Sigmoid colon (tissue), 7 donors: ENCODE results near the gene RASL10A. TPM values are rescaled to one million over a fixed set of nuclear protein-coding genes. Genes with fewer than 3 reads are reported as not detected.

Source experiments
- DNase-seq: peaks from one replicate; pipeline ENCODE4 v3.0.0-alpha.2; 2019
- H3K27ac ChIP-seq, 4 donors: fragments of 200-600 bp; sonication (generic); one replicate each; pipeline ENCODE4 v1.5.1; 2016 to 2019; ENCODE audit warnings: mild to moderate bottlenecking in 1 of 4
- H3K27me3 ChIP-seq, 3 donors: fragments of 200-600 bp; sonication (generic); one replicate each; pipeline ENCODE4 v1.5.1; 2019; ENCODE audit warnings: mild to moderate bottlenecking in 1 of 3
- H3K36me3 ChIP-seq, 4 donors: fragments of 200-600 bp; sonication (generic); one replicate each; pipeline ENCODE4 v1.5.1; 2016 to 2019
- H3K4me1 ChIP-seq, 4 donors: fragments of 200-600 bp; sonication (generic); one replicate each; pipeline ENCODE4 v1.5.1; 2017 to 2019
- H3K4me3 ChIP-seq, 4 donors: fragments of 200-600 bp; sonication (generic); one replicate each; pipeline ENCODE4 v1.5.1; 2017 to 2019; ENCODE audit warnings: mild to moderate bottlenecking in 2 of 4, moderate library complexity in 1 of 4
- H3K9me3 ChIP-seq, 4 donors: fragments of 200-600 bp in 3 of 4; sonication (generic) in 3 of 4; one replicate each; pipeline versions ENCODE4 v1.5.1 to v1.6.1; 2013 to 2019
- CTCF ChIP-seq, 4 experiments: fragments of 450-650 bp in 3 of 4; fragments of 200-600 bp in 1 of 4; IDR thresholded peaks; one replicate each; pipeline ENCODE4 v1.5.1; 2016 to 2019; ENCODE audit warnings: antibody characterized with exemption in 4 of 4, mild to moderate bottlenecking in 3 of 4, moderate library complexity in 2 of 4
- EP300 ChIP-seq, 4 donors: sonication (generic); formaldehyde crosslinking; IDR thresholded peaks; one replicate each; pipeline ENCODE4 v1.6.1; 2017; ENCODE audit warnings: antibody characterized with exemption in 4 of 4
- POLR2A ChIP-seq, 2 donors: fragments of 450-650 bp; IDR thresholded peaks; one replicate each; pipeline ENCODE4 v1.6.1; 2016; ENCODE audit warnings: antibody characterized with exemption in 2 of 2, mild to moderate bottlenecking in 2 of 2, moderate library complexity in 2 of 2
- POLR2AphosphoS5 ChIP-seq, 4 donors: sonication (generic); formaldehyde crosslinking; IDR thresholded peaks; one replicate each; pipeline ENCODE4 v1.6.1; 2017; ENCODE audit warnings: antibody characterized with exemption in 4 of 4
- WGBS, 2 donors: extraction: QIAGEN DNeasy Blood & Tissue Kit; methylation state at CpG; one replicate each; pipeline ENCODE4 v1.1.7; 2013; 5-methylcytosine and 5-hydroxymethylcytosine counted together
- intact Hi-C: fragments of 100-400 bp; cut with DNase I; formaldehyde crosslinking; loops from one replicate; pipeline ENCODE4 v1.15.1; 2023
- polyA plus RNA-seq, 3 donors: library from polyadenylated mRNA; stranded (reverse); fragments of 200-250 nt; gene quantifications; one replicate each; pipeline ENCODE4 v1.2.3, GENCODE V29; 2013
- total RNA-seq, 4 donors: library from RNA; depleted of rRNA; stranded (reverse); fragments of >200 nt; gene quantifications; one replicate each; pipeline ENCODE4 v1.1.0, GENCODE V29; 2016
- donor health status: healthy with polysubstance abuse.
- donor health status: Bipolar disorder and iron deficiency.
- donor health status: healthy.

The RASL10A gene
- total and polyA plus RNA-seq, 7 donors, result 0.33 to 3.0 (median 1.4) TPM; not detected in 2

- 27 to 61% methylated on average over 13 of the region's 13 CpGs for WGBS, 2 donors
- Histone ChIP-seq H3K36me3 (peaks cover 19 to 40% (median 30%) of the 10 kb centered on the region in 4 donors), H3K4me1 (peaks cover 0 to 31% (median 13%) of the 10 kb centered on the region in 4 donors), H3K9me3 (no peaks in the 10 kb centered on the region), H3K27me3 (no peaks in the 10 kb centered on the region), H3K27ac (peak overlapping the region in 3 of 4 donors; percentile 2 to 55 (median 34)), H3K4me3 (no peak overlapping the region)
- no peak for TF ChIP-seq POLR2A (IDR thresholded peaks at IDR 0.05)
- TF ChIP-seq POLR2AphosphoS5 (IDR thresholded peaks at IDR 0.05), result no peak
- TF ChIP-seq CTCF (IDR thresholded peaks at IDR 0.05), result no peak
- TF ChIP-seq EP300 (IDR thresholded peaks at IDR 0.05), result no peak
- DNase-seq, result no peak
- intact Hi-C loops, result no loop called here
These were observed 12.6 kb downstream of the RASL10A start for GRCh38 chr22:29302681-29303465.

- TF ChIP-seq POLR2AphosphoS5 (IDR thresholded peaks at IDR 0.05) (no peak), CTCF (IDR thresholded peaks at IDR 0.05) (no peak), EP300 (IDR thresholded peaks at IDR 0.05) (no peak), POLR2A (IDR thresholded peaks at IDR 0.05) (no peak)
- WGBS, 2 donors, result 25 to 64% methylated on average over 2 of the region's 2 CpGs
- no peak for DNase-seq
- Histone ChIP-seq H3K27me3 (no peaks in the 10 kb centered on the region), H3K4me3 (no peak overlapping the region), H3K36me3 (peaks cover 24 to 45% (median 36%) of the 10 kb centered on the region in 4 donors), H3K9me3 (no peaks in the 10 kb centered on the region), H3K4me1 (peaks cover 0 to 26% (median 8%) of the 10 kb centered on the region in 4 donors), H3K27ac (peak overlapping the region in 2 of 4 donors; percentile 34 to 55)
- intact Hi-C loops, result no loop called here
These were observed 13.2 kb downstream of the RASL10A start for GRCh38 chr22:29302402-29302680.

- no peaks in the 10 kb centered on the region for H3K9me3 ChIP-seq
- 85 to 94% methylated on average over 17 of the region's 17 CpGs for WGBS, 2 donors
- no peaks in the 10 kb centered on the region for H3K27me3 ChIP-seq
- H3K4me3 ChIP-seq, result no peak overlapping the region
- peak overlapping the region in 1 of 4 donors; percentile 55 for H3K27ac ChIP-seq
- TF ChIP-seq POLR2AphosphoS5 (IDR thresholded peaks at IDR 0.05) (peak in 1 of 4 donors; percentile 28), CTCF (IDR thresholded peaks at IDR 0.05) (no peak)
- DNase-seq, result no peak
- H3K36me3 ChIP-seq, result peaks cover 29 to 50% (median 40%) of the 10 kb centered on the region in 4 donors
- intact Hi-C loops, result no loop called here
- H3K4me1 ChIP-seq, result peaks cover 0 to 25% (median 8%) of the 10 kb centered on the region in 4 donors
These were observed 13.6 kb downstream of the RASL10A start for GRCh38 chr22:29301716-29302401.

- H3K27ac ChIP-seq, result peak overlapping the region in 1 of 4 donors; percentile 2
- no peaks in the 10 kb centered on the region for H3K27me3 ChIP-seq
- intact Hi-C loops, result no loop called here
- H3K4me1 ChIP-seq, result peaks cover 0 to 18% (median 8%) of the 10 kb centered on the region in 4 donors
- DNase-seq, result no peak
- no peak overlapping the region for H3K4me3 ChIP-seq
- H3K36me3 ChIP-seq, result peaks cover 37 to 59% (median 49%) of the 10 kb centered on the region in 4 donors
- 76 to 82% methylated on average over 10 of the region's 10 CpGs for WGBS, 2 donors
- peak in 1 of 4 donors; percentile 30 for TF ChIP-seq POLR2AphosphoS5 (IDR thresholded peaks at IDR 0.05)
- TF ChIP-seq POLR2A (IDR thresholded peaks at IDR 0.05), result no peak
- H3K9me3 ChIP-seq, result no peaks in the 10 kb centered on the region
These were observed 14.5 kb downstream of the RASL10A start for GRCh38 chr22:29300807-29301601.

GRCh38 chr22:29300467-29300806, 15.1 kb downstream of the RASL10A start:
- no peak overlapping the region for H3K27ac ChIP-seq
- 70 to 73% methylated on average over 4 of the region's 4 CpGs for WGBS, 2 donors
- H3K36me3 ChIP-seq, result peaks cover 42 to 64% (median 55%) of the 10 kb centered on the region in 4 donors
- DNase-seq, result no peak
- H3K9me3 ChIP-seq, result no peaks in the 10 kb centered on the region
- TF ChIP-seq CTCF (IDR thresholded peaks at IDR 0.05), result no peak
- no peak for TF ChIP-seq EP300 (IDR thresholded peaks at IDR 0.05)
- no peak for TF ChIP-seq POLR2A (IDR thresholded peaks at IDR 0.05)
- no peak for TF ChIP-seq POLR2AphosphoS5 (IDR thresholded peaks at IDR 0.05)
- H3K4me1 ChIP-seq, result peaks cover 0 to 15% (median 8%) of the 10 kb centered on the region in 4 donors
- no peak overlapping the region for H3K4me3 ChIP-seq
- no peaks in the 10 kb centered on the region for H3K27me3 ChIP-seq
- intact Hi-C loops, result no loop called here
